ENCODE data around the gene IRF5. TPM values are rescaled to one million over a fixed set of nuclear protein-coding genes. Genes with fewer than 3 reads are reported as not detected.

The IRF5 gene
- total RNA-seq, 1 donor from 2014 or later: 1.8 TPM

DNA sequence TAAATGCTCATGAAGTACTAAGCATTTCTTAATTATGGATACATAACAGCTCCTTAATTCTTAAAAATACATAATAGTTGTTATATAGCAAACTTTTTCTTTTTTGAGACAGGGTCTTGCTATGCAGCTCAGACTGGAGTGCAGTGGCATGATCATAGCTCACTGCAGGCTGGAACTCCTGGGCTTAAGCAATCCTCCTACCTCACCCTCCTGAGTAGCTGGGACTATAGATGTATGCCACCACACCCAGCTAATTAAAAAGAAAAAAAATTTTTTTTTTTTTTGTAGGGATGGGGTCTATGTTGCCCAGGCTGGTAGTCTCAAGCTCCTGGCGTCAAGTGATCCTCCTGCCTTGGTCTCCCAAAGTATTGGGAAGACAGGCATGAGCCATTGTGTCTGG is 30.9 kb downstream of the IRF5 start:
- no peaks in the 10 kb centered on the region for H3K9me3 Mint-ChIP-seq
- H3K27me3 Mint-ChIP-seq: no peaks in the 10 kb centered on the region
- H3K4me3 Mint-ChIP-seq: no peak overlapping the region
- TF ChIP-seq, protein P1, sequence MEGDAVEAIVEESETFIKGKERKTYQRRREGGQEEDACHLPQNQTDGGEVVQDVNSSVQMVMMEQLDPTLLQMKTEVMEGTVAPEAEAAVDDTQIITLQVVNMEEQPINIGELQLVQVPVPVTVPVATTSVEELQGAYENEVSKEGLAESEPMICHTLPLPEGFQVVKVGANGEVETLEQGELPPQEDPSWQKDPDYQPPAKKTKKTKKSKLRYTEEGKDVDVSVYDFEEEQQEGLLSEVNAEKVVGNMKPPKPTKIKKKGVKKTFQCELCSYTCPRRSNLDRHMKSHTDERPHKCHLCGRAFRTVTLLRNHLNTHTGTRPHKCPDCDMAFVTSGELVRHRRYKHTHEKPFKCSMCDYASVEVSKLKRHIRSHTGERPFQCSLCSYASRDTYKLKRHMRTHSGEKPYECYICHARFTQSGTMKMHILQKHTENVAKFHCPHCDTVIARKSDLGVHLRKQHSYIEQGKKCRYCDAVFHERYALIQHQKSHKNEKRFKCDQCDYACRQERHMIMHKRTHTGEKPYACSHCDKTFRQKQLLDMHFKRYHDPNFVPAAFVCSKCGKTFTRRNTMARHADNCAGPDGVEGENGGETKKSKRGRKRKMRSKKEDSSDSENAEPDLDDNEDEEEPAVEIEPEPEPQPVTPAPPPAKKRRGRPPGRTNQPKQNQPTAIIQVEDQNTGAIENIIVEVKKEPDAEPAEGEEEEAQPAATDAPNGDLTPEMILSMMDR (conservative IDR thresholded peaks at IDR 0.05): no peak
- DNase-seq (ENCODE audit: extremely low spot score, unreplicated experiment): no peak
- H3K4me1 Mint-ChIP-seq (ENCODE audit: unreplicated experiment): no peaks in the 10 kb centered on the region
- H3K36me3 Mint-ChIP-seq: peaks cover 37% of the 10 kb centered on the region
- H3K27ac Mint-ChIP-seq: no peak overlapping the region

DNA sequence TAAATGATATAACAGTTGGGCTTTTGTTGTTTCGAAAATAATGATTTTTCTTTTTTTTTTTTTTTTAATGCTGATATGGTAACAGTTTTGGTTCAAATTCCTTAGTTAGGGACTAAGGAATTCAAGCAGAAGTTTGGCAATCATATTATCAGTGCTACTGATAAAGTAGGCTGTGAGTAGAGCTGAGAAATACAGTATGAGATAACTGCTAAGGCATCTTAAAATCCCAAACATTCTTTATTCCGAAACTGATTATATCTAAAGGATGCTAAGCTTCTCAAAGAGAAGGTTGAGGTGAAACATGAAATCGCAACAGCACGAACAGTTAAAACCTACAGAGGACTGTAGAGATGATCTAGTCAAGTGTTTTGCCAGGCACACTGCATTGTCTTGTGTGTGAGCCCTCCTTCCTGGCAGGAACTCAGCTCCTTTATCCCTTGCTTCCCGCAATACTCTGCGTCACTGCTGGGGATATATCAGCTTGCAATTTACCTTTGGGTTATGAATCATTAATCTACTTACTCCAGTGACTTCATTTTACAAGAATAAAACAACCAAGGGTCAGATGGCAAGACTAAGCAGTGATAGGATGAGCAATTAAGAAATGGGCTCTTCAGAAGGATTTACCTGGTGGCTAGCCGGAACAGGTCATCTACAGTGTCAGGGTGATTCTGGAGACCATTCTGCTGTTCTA is 36.7 kb downstream of the IRF5 start:
- DNase-seq (ENCODE audit: extremely low spot score, unreplicated experiment): no peak
- no peaks in the 10 kb centered on the region for H3K27me3 Mint-ChIP-seq

DNA sequence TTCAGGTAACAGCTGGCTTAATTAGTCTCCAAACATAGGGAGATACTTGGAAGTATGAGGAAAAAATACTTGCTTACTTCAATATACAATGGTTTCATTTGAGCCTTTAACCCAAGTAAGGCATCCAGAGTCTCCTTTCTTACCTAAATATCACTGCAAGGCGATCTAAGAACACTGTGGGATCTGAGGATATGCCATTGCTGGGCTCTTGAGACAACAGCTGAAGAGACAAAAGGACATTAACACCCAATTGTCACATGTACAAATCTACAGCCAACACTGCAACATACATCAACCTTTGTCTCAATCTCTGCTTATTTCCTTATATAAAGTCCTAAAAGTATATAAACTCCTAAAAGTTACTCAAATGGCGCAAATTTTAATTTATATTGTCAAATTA is 44.4 kb downstream of the IRF5 start:
- DNase-seq (ENCODE audit: extremely low spot score, unreplicated experiment): no peak
- Mint-ChIP-seq H3K4me1 (ENCODE audit: unreplicated experiment) (no peaks in the 10 kb centered on the region), H3K4me3 (no peak overlapping the region), H3K9me3 (no peaks in the 10 kb centered on the region), H3K36me3 (peaks cover 43% of the 10 kb centered on the region), H3K27me3 (no peaks in the 10 kb centered on the region), H3K27ac (no peak overlapping the region)
- TF ChIP-seq, protein P1 (conservative IDR thresholded peaks at IDR 0.05): no peak

More for the DNA sequence above, 36.7 kb downstream of the IRF5 start:
- H3K27ac Mint-ChIP-seq: no peak overlapping the region
- no peak overlapping the region for H3K4me3 Mint-ChIP-seq
- peaks cover 32% of the 10 kb centered on the region for H3K36me3 Mint-ChIP-seq
- no peaks in the 10 kb centered on the region for H3K9me3 Mint-ChIP-seq
- TF ChIP-seq, protein P1 (conservative IDR thresholded peaks at IDR 0.05): no peak
- H3K4me1 Mint-ChIP-seq (ENCODE audit: unreplicated experiment): no peaks in the 10 kb centered on the region

DNA sequence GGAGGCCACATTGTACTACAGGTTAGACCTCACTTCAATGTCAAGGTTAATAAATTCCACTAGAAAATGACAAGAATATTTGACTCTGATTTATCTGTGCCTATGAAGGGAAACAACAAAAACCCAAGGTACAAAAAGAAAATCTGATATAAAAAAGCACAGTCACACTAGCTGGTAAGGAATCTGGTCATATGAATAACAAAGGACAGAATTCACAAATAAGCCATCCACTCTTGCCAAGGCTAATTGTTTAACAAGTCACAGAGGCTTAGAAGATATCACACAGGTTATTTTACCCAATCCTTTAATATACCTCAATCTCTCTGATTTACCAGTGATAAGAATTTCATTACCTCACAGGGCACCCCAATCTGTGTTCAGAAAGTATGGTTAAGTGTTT is 47.9 kb downstream of the IRF5 start:
- H3K9me3 Mint-ChIP-seq: no peaks in the 10 kb centered on the region
- no peak overlapping the region for H3K27ac Mint-ChIP-seq
- DNase-seq (ENCODE audit: extremely low spot score, unreplicated experiment): no peak
- TF ChIP-seq, protein P1 (conservative IDR thresholded peaks at IDR 0.05): no peak
- H3K27me3 Mint-ChIP-seq: no peaks in the 10 kb centered on the region
- peaks cover 46% of the 10 kb centered on the region for H3K36me3 Mint-ChIP-seq
- no peaks in the 10 kb centered on the region for H3K4me1 Mint-ChIP-seq (ENCODE audit: unreplicated experiment)
- H3K4me3 Mint-ChIP-seq: no peak overlapping the region

DNA sequence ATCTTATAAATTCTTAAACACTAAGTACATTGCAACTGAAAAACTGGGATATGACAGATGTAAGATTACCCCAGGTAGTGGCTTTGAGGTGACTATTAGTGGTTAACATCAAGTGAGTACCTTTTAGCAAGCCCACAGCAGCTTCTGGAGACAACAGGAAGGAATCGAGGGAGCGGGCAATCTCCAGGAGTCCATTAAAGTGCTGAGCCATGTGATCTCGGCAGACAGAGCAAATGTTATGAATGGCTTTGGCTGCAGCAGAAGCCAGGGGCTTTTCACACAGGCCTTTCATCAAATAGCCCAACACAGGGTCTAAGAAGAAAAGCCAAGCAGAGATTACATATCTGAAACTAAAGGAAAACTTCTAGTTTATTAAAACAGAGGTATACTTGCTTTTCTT is 48.9 kb downstream of the IRF5 start:
- H3K4me3 Mint-ChIP-seq: no peak overlapping the region
- H3K27me3 Mint-ChIP-seq: no peaks in the 10 kb centered on the region
- no peaks in the 10 kb centered on the region for H3K9me3 Mint-ChIP-seq
- no peak for DNase-seq (ENCODE audit: extremely low spot score, unreplicated experiment)
- H3K27ac Mint-ChIP-seq: no peak overlapping the region
- H3K36me3 Mint-ChIP-seq: peaks cover 42% of the 10 kb centered on the region
- TF ChIP-seq, protein P1 (conservative IDR thresholded peaks at IDR 0.05): no peak
- H3K4me1 Mint-ChIP-seq (ENCODE audit: unreplicated experiment): no peaks in the 10 kb centered on the region

Data from type B pancreatic cell (in vitro differentiated cells).